Ammon's horn (tissue), 1 donor: ENCODE measurements around the gene CDH4.
A peak's percentile ranks its signal among the peaks of the same experiment; 100 is the strongest.

ENCODE experiments used
- DNase-seq: peaks from one replicate; pipeline ENCODE4 v3.0.0-alpha.2; 2016; ENCODE audit warnings: low spot score

Gene CDH4

GRCh38 chr20:61948586-61949362, 696.7 kb downstream of the CDH4 start:
- no peak for DNase-seq

GRCh38 chr20:61949363-61949713, 697.3 kb downstream of the CDH4 start:
- DNase-seq = no peak

GRCh38 chr20:61949714-61950640, 697.9 kb downstream of the CDH4 start:
- DNase-seq = no peak

GRCh38 chr20:61950641-61951071, 698.6 kb downstream of the CDH4 start:
- DNase-seq = no peak

GRCh38 chr20:61951695-61952533, 699.9 kb downstream of the CDH4 start:
- no peak for DNase-seq

- no peak for DNase-seq
Observed at GRCh38 chr20:61953037-61954021, 701.3 kb downstream of the CDH4 start.

- no peak for DNase-seq
Observed at GRCh38 chr20:61954276-61955021, 702.4 kb downstream of the CDH4 start.

GRCh38 chr20:61955668-61956395, 703.8 kb downstream of the CDH4 start:
- no peak for DNase-seq

- DNase-seq = no peak
Observed at GRCh38 chr20:61956396-61957342, 704.6 kb downstream of the CDH4 start.

GRCh38 chr20:61957961-61958715, 706.1 kb downstream of the CDH4 start:
- no peak for DNase-seq

- DNase-seq = peak; percentile 36
Observed at GRCh38 chr20:61958773-61959700, 707.0 kb downstream of the CDH4 start.

GRCh38 chr20:61960836-61961235, 708.8 kb downstream of the CDH4 start:
- no peak for DNase-seq

- DNase-seq = no peak
Observed at GRCh38 chr20:61963149-61963548, 711.1 kb downstream of the CDH4 start.

GRCh38 chr20:61963885-61964674, 712.0 kb downstream of the CDH4 start:
- no peak for DNase-seq
